Measurements from ENCODE around the gene MCM5. TPM values are rescaled to one million over a fixed set of nuclear protein-coding genes. Genes with fewer than 3 reads are reported as not detected.
"Not testable (repeated sequence)": the region's sequence is repeated elsewhere in the genome, so short reads cannot be mapped to it uniquely, and the experiment has no call there.

MCM5 gene
- total RNA-seq, 2 donors from 2014 or later, result 169 to 339 TPM

GRCh38 chr22:35450824-35451569 lies 51.1 kb downstream of the MCM5 start:
- ATAC-seq, result no peak
- Mint-ChIP-seq H3K27me3 (no peaks in the 10 kb centered on the region), H3K9me3 (no peaks in the 10 kb centered on the region), H3K27ac (no peak overlapping the region), H3K4me3 (no peak overlapping the region), H3K36me3 (no peaks in the 10 kb centered on the region), H3K4me1 (ENCODE audit: low read depth in 2 of 2) (peaks cover 0 to 6% of the 10 kb centered on the region in 2 donors)
- no peak for DNase-seq (ENCODE audit: low spot score)

GRCh38 chr22:35451592-35451991 lies 51.7 kb downstream of the MCM5 start:
- no peaks in the 10 kb centered on the region for H3K27me3 Mint-ChIP-seq

GRCh38 chr22:35452351-35452781 lies 52.4 kb downstream of the MCM5 start:
- ATAC-seq, result no peak
- Mint-ChIP-seq H3K27me3 (no peaks in the 10 kb centered on the region), H3K27ac (no peak overlapping the region), H3K4me3 (no peak overlapping the region), H3K4me1 (ENCODE audit: low read depth in 2 of 2) (peaks cover 0 to 6% of the 10 kb centered on the region in 2 donors), H3K36me3 (no peaks in the 10 kb centered on the region), H3K9me3 (no peaks in the 10 kb centered on the region)
- DNase-seq (ENCODE audit: low spot score), result no peak

More at GRCh38 chr22:35451592-35451991, 51.7 kb downstream of the MCM5 start:
- ATAC-seq (no peak), DNase-seq (ENCODE audit: low spot score) (no peak)
- Mint-ChIP-seq H3K4me1 (ENCODE audit: low read depth in 2 of 2) (peaks cover 0 to 6% of the 10 kb centered on the region in 2 donors), H3K4me3 (no peak overlapping the region), H3K36me3 (no peaks in the 10 kb centered on the region), H3K27ac (no peak overlapping the region), H3K9me3 (no peaks in the 10 kb centered on the region)

GRCh38 chr22:35452810-35453743 lies 53.1 kb downstream of the MCM5 start:
- DNase-seq (ENCODE audit: low spot score), result no peak
- Mint-ChIP-seq H3K27me3 (no peaks in the 10 kb centered on the region), H3K4me3 (no peak overlapping the region), H3K27ac (no peak overlapping the region), H3K9me3 (no peaks in the 10 kb centered on the region), H3K4me1 (ENCODE audit: low read depth in 2 of 2) (peaks cover 0 to 4% of the 10 kb centered on the region in 2 donors), H3K36me3 (no peaks in the 10 kb centered on the region)
- ATAC-seq, result no peak

- no peaks in the 10 kb centered on the region for H3K4me1 Mint-ChIP-seq (ENCODE audit: low read depth in 2 of 2)
- no peak overlapping the region for H3K4me3 Mint-ChIP-seq
- no peaks in the 10 kb centered on the region for H3K9me3 Mint-ChIP-seq
- H3K36me3 Mint-ChIP-seq, result no peaks in the 10 kb centered on the region
- DNase-seq (ENCODE audit: low spot score) (no peak), ATAC-seq (no peak)
- H3K27ac Mint-ChIP-seq, result no peak overlapping the region
- H3K27me3 Mint-ChIP-seq, result no peaks in the 10 kb centered on the region
These were observed 54.6 kb downstream of the MCM5 start for GRCh38 chr22:35454416-35455054.

- no peak overlapping the region for H3K4me3 Mint-ChIP-seq
- no peaks in the 10 kb centered on the region for H3K27me3 Mint-ChIP-seq
- no peak for ATAC-seq
- no peaks in the 10 kb centered on the region for H3K4me1 Mint-ChIP-seq (ENCODE audit: low read depth in 2 of 2)
- no peaks in the 10 kb centered on the region for H3K36me3 Mint-ChIP-seq
- no peak overlapping the region for H3K27ac Mint-ChIP-seq
- H3K9me3 Mint-ChIP-seq, result no peaks in the 10 kb centered on the region
- DNase-seq (ENCODE audit: low spot score), result no peak
These were observed 55.6 kb downstream of the MCM5 start for GRCh38 chr22:35455529-35455928.

- Mint-ChIP-seq H3K4me1 (ENCODE audit: low read depth in 2 of 2) (no peaks in the 10 kb centered on the region), H3K27me3 (no peaks in the 10 kb centered on the region), H3K27ac (no peak overlapping the region), H3K4me3 (no peak overlapping the region), H3K9me3 (no peaks in the 10 kb centered on the region), H3K36me3 (no peaks in the 10 kb centered on the region)
- DNase-seq (ENCODE audit: low spot score) (no peak), ATAC-seq (no peak)
These were observed 56.8 kb downstream of the MCM5 start for GRCh38 chr22:35456757-35457156.

- Mint-ChIP-seq H3K9me3 (no peaks in the 10 kb centered on the region), H3K27me3 (no peaks in the 10 kb centered on the region), H3K27ac (no peak overlapping the region), H3K4me1 (ENCODE audit: low read depth in 2 of 2) (no peaks in the 10 kb centered on the region), H3K36me3 (no peaks in the 10 kb centered on the region), H3K4me3 (no peak overlapping the region)
- DNase-seq (ENCODE audit: low spot score) (no peak), ATAC-seq (no peak)
These were observed 58.0 kb downstream of the MCM5 start for GRCh38 chr22:35457729-35458546.

- peaks cover 0 to 6% of the 10 kb centered on the region in 2 donors for H3K4me1 Mint-ChIP-seq (ENCODE audit: low read depth in 2 of 2)
- no peak overlapping the region for H3K4me3 Mint-ChIP-seq
- peaks cover 5% of the 10 kb centered on the region for H3K9me3 Mint-ChIP-seq
- H3K27me3 Mint-ChIP-seq, result no peaks in the 10 kb centered on the region
- H3K27ac Mint-ChIP-seq, result no peak overlapping the region
- H3K36me3 Mint-ChIP-seq, result peaks cover 7% of the 10 kb centered on the region
- DNase-seq (ENCODE audit: low spot score) (no peak), ATAC-seq (no peak)
These were observed 58.8 kb downstream of the MCM5 start for GRCh38 chr22:35458547-35459422.

GRCh38 chr22:35459423-35459894 lies 59.5 kb downstream of the MCM5 start:
- DNase-seq (ENCODE audit: low spot score) (no peak), ATAC-seq (no peak)
- Mint-ChIP-seq H3K27ac (no peak overlapping the region), H3K9me3 (peaks cover 5% of the 10 kb centered on the region), H3K36me3 (peaks cover 9% of the 10 kb centered on the region), H3K4me1 (ENCODE audit: low read depth in 2 of 2) (peaks cover 0 to 7% of the 10 kb centered on the region in 2 donors), H3K27me3 (no peaks in the 10 kb centered on the region), H3K4me3 (no peak overlapping the region)

GRCh38 chr22:35459976-35460375 lies 60.0 kb downstream of the MCM5 start:
- not testable (repeated sequence) for H3K27ac Mint-ChIP-seq

GRCh38 chr22:35460688-35461087 lies 60.7 kb downstream of the MCM5 start:
- no peak overlapping the region for H3K4me3 Mint-ChIP-seq
- H3K4me1 Mint-ChIP-seq (ENCODE audit: low read depth in 2 of 2), result peaks cover 0 to 7% of the 10 kb centered on the region in 2 donors
- H3K27me3 Mint-ChIP-seq, result no peaks in the 10 kb centered on the region
- H3K27ac Mint-ChIP-seq, result no peak overlapping the region
- peaks cover 9% of the 10 kb centered on the region for H3K36me3 Mint-ChIP-seq
- ATAC-seq (no peak), DNase-seq (ENCODE audit: low spot score) (no peak)
- peaks cover 5% of the 10 kb centered on the region for H3K9me3 Mint-ChIP-seq

More at GRCh38 chr22:35459976-35460375, 60.0 kb downstream of the MCM5 start:
- H3K4me3 Mint-ChIP-seq; ATAC-seq; H3K9me3 Mint-ChIP-seq; H3K36me3 Mint-ChIP-seq; H3K4me1 Mint-ChIP-seq (ENCODE audit: low read depth in 2 of 2); DNase-seq (ENCODE audit: low spot score); H3K27me3 Mint-ChIP-seq: not testable (repeated sequence)

Measured in natural killer cell treated with Interleukin-12 subunit alpha and Interleukin-12 subunit beta and Interleukin-15 and Interleukin-18, amount 100 ng/mL, for 72 hours (primary cell).